RPMI8226 (cell line): Measurements from ENCODE around the gene TSPAN15.
"Not testable (repeated sequence)": the region's sequence is repeated elsewhere in the genome, so short reads cannot be mapped to it uniquely, and the experiment has no call there.

ENCODE experiments used
- DNase-seq: peaks from one replicate; pipeline ENCODE4 v3.0.0-alpha.2; 2015

The TSPAN15 gene

GRCh38 chr10:69467928-69468750, 16.9 kb downstream of the TSPAN15 start:
- DNase-seq: no peak

DNA sequence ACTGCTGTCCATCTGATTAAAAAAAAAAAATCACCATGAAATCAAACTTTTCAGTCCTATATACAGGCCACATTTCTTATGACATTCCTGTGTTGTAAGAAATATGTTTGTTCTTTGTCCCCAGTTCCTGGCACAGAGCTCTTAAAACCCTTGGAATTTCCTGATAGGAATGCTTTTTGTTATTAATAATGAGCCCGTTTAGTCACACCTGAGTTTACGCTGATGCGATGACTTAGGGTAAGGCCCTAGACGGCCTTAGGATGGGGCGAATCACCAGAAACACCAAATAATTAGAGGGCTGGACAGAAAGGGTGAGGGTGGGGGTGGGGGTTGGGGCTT, 17.5 kb downstream of the TSPAN15 start:
- no peak for DNase-seq

GRCh38 chr10:69469976-69470375, 18.7 kb downstream of the TSPAN15 start:
- DNase-seq: no peak

DNA sequence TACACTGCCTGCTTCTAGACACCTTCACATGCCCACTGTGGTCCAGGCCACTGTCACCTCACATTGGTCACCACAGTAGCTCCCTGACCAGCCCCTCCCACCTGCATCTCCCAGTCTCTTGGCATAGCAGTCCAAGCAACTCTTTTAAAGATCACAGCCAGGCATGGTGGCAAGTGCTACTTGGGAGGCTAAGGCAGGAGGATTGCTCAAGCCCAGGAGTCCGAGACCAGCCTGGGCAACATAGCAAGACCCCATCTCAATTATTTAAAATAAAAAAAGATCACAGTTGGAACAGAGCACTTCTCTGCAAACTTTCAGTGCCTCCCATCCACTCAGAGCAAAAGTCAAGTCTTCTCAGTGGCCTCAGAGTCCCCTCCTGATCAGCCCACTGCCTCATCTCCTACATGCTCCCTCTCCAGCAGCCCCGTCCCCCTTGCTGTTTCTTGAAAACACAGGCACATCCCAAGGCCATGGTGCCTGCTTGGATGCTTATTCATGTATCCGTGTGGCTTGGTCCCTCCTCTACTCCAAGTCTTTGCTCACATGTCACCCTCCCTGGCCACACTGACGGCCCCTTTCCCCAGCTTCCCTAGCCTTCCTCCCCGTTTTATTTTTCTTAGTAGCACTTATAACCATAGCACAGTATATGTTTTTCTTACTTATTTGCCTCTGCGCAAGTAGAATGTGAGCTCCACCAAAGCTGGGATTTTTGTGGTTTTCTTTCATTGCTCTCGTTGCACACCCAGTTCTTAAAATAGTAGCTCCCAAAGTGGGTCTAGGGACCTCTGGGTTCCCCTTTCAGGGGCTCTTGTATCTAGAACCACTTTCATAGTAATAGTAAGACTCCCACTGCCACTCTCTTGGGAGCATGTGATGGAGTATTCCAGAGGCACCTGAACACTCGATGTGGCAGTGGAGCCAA, 19.5 kb downstream of the TSPAN15 start:
- no peak for DNase-seq

- no peak for DNase-seq
Measured at GRCh38 chr10:69472142-69472541, 20.9 kb downstream of the TSPAN15 start.

DNA sequence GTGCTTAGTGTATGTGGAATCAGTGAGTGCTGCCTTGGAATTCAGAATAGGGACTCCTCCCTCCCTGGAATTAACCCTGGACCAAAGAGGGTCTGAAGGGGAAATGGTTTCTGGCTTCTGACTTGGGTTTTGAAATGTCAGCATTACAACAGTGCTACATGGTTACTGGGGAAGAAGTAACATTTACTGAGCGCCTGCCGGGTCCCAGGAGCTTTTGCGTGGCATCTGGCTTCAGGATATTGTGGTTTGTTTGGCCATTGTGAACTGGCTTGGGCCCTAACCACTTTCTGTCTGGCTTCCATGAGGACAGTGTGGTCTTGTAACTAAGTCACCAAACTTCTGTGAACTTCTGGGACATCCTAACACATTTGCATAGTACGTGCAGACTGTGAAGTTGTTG, 21.3 kb downstream of the TSPAN15 start:
- no peak for DNase-seq

GRCh38 chr10:69473304-69473990, 22.2 kb downstream of the TSPAN15 start:
- DNase-seq: no peak

GRCh38 chr10:69474742-69475432, 23.6 kb downstream of the TSPAN15 start:
- DNase-seq: no peak

DNA sequence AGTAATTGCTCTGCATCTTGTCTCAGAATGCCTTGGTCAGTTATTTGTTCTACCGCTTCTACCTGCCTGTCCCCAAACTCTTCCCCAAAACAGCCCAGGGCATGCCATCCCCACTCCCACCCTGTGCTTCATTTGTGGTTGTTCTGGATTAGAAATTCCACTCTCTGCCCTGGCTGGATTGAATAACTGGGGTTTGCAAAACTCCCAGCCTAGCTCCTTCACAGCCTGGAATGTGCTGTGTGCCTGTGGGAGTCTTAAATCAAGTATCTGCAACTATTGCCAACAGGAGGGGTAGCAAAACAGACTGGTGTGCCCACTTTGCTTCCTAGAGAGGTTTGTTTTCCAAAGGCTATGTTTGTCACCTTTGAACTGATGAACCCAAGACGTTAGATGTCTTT, 24.2 kb downstream of the TSPAN15 start:
- DNase-seq: no peak

GRCh38 chr10:69477968-69478597, 26.8 kb downstream of the TSPAN15 start:
- no peak for DNase-seq

- no peak for DNase-seq
Measured at GRCh38 chr10:69479240-69480067, 28.2 kb downstream of the TSPAN15 start.

DNA sequence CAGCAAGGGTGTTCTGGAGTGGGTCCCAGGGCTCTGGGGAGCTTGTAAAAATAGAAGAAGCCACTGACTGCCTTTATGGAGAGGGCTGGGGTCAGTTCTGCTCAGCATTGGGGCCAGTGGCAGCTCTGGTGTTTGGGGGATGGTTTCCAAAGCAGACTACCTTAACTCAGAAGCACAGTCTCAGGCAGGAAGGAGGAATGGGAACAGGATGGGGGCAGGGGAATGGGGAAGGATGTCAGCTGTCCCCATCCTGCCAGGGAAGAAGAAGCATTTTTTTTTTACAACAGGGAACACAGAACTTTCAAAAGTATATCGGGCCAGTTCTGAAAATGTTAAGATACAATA, 28.8 kb downstream of the TSPAN15 start:
- DNase-seq: no peak

- DNase-seq: no peak
Measured at GRCh38 chr10:69481305-69481704, 30.0 kb downstream of the TSPAN15 start.

GRCh38 chr10:69481811-69482524, 30.7 kb downstream of the TSPAN15 start:
- no peak for DNase-seq

DNA sequence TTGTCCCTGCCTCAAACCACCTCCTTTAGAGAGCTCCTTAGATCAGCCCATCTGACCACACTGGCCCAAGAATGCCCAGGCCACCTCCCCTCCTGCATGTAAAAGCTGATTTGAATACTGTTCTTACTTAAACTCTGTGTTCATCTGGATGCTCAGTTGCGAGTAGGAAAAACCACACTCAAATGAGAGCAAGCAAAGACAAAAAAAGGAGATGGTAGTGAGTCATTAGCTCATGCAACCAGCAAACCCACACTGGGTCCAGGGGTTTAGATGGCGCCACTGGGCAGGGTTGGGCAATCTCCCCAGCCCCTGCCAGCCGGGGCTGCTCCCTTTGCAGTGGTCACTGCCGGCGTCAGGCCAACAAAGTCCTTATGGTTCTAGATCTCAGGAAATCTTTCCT, 32.7 kb downstream of the TSPAN15 start:
- DNase-seq: no peak

DNA sequence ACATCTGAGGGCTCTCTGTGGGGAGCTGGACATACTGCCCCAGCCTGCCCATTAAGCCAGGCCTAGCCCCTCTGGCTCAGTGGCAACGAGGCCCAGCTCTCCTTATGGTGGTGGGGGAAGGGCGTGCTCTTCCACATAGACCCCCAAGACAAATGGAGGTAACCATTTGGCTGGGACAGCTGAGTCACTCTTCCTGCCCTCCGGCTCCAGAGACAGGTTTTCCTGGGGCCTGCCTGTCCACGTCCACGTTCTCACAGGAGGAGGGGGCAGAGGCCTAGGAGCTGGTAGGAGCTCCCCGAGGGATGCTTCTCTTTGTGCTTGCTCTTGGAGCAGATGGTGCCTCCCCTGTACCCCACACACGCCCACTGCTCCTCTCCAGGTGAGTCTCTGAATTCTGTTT, 33.5 kb downstream of the TSPAN15 start:
- no peak for DNase-seq

- DNase-seq: no peak
Measured at GRCh38 chr10:69486922-69487730, 35.9 kb downstream of the TSPAN15 start.

- DNase-seq: not testable (repeated sequence)
Measured at GRCh38 chr10:69488149-69488844, 37.0 kb downstream of the TSPAN15 start.

DNA sequence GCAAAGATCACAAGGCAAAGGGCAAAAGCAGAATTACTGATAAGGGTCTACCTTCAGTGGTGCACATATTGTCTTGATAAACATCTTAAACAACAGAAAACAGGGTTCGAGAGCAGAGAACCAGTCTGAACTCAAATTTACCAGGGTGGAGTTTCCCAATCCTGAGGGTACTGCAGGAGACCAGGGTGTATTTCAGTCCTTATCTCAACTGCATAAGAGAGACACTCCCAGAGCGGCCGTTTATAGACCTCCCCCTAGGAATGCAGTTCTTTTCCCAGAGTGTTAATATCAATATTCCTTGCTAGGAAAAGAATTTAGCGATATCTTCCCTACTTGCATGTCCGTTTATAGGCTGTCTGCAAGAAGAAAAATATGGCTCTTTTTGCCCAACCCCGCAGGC, 37.6 kb downstream of the TSPAN15 start:
- DNase-seq: not testable (repeated sequence)
